Tibial nerve (tissue), 4 donors: ENCODE measurements around the gene CRYBB3.
"Not testable (repeated sequence)": the region's sequence is repeated elsewhere in the genome, so short reads cannot be mapped to it uniquely, and the experiment has no call there.

ENCODE experiments used
- CTCF ChIP-seq, 5 experiments: fragments of 200-600 bp in 3 of 5; fragments of 450-650 bp in 2 of 5; sonication (generic) in 3 of 5; IDR thresholded peaks; one replicate each; pipeline ENCODE4 v1.5.1; 2016 to 2019; ENCODE audit warnings: antibody characterized with exemption in 5 of 5, mild to moderate bottlenecking in 3 of 5, moderate library complexity in 2 of 5
- EP300 ChIP-seq, 2 donors: sonication (generic); formaldehyde crosslinking; IDR thresholded peaks; one replicate each; pipeline ENCODE4 v1.6.1; 2017; ENCODE audit warnings: antibody characterized with exemption in 2 of 2, mild to moderate bottlenecking in 1 of 2
- POLR2A ChIP-seq, 2 donors: fragments of 450-650 bp; IDR thresholded peaks; one replicate each; pipeline ENCODE4 v1.6.1; 2017; ENCODE audit warnings: antibody characterized with exemption in 2 of 2, mild to moderate bottlenecking in 2 of 2, moderate library complexity in 2 of 2

GRCh38 chr22:25238058-25238457 is 38.4 kb downstream of the CRYBB3 start:
- TF ChIP-seq CTCF, POLR2A, EP300 (IDR thresholded peaks at IDR 0.05): not testable (repeated sequence)
